ENCODE data around the gene PRELID2. TPM values are rescaled to one million over a fixed set of nuclear protein-coding genes. Genes with fewer than 3 reads are reported as not detected.

The PRELID2 gene
- total RNA-seq, 1 experiment from 2014 or later, result 26.0 TPM

DNA sequence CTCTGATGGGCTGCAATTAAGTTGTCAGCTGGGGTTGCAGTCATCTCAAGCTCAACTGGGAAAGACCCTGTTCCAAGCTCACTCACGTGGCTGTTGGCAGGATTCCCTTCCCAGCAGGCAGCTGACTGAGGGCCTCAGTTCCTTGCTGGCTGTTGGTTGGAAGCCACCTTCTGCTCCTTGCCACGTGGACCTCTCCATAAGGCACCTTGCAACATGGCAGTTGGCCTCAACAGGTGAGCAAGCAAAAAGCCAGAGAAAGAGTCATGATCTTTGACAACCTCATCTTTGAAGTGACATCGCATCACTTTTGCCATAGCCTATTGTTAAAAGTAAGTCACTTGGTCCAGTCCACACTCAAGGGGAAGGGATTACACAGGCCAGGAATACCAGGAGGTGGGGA, 17.8 kb upstream of the PRELID2 start:
- H3K27ac Mint-ChIP-seq (ENCODE audit: unreplicated experiment), result no peak overlapping the region
- H3K27me3 Mint-ChIP-seq (ENCODE audit: insufficient read depth, unreplicated experiment), result no peaks in the 10 kb centered on the region
- no peaks in the 10 kb centered on the region for H3K36me3 ChIP-seq (ENCODE audit: control insufficient read depth, insufficient read depth, low read length)
- no TSS peak for BruUV-seq (replicated peaks)
- intact Hi-C loops (cut with micrococcal nuclease; ENCODE audit: unreplicated experiment), result no loop called here
- peaks cover 27% of the 10 kb centered on the region for H3K4me1 Mint-ChIP-seq (ENCODE audit: low read depth, unreplicated experiment)
- TF ChIP-seq, protein P1, sequence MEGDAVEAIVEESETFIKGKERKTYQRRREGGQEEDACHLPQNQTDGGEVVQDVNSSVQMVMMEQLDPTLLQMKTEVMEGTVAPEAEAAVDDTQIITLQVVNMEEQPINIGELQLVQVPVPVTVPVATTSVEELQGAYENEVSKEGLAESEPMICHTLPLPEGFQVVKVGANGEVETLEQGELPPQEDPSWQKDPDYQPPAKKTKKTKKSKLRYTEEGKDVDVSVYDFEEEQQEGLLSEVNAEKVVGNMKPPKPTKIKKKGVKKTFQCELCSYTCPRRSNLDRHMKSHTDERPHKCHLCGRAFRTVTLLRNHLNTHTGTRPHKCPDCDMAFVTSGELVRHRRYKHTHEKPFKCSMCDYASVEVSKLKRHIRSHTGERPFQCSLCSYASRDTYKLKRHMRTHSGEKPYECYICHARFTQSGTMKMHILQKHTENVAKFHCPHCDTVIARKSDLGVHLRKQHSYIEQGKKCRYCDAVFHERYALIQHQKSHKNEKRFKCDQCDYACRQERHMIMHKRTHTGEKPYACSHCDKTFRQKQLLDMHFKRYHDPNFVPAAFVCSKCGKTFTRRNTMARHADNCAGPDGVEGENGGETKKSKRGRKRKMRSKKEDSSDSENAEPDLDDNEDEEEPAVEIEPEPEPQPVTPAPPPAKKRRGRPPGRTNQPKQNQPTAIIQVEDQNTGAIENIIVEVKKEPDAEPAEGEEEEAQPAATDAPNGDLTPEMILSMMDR (IDR thresholded peaks at IDR 0.05; ENCODE audit: insufficient read depth in 1 of 2, low read depth in 1 of 2, low read length in 1 of 2, severe bottlenecking in 1 of 2, unreplicated experiment in 1 of 2), result no peak
- ChIA-PET POLR2A (no interaction called here), CTCF (no interaction called here)
- H3K4me1 ChIP-seq, result peaks cover 29% of the 10 kb centered on the region
- H3K27me3 ChIP-seq (replicated peaks; ENCODE audit: control insufficient read depth, insufficient read depth, low read length), result no peaks in the 10 kb centered on the region
- no peak overlapping the region for H3K4me3 ChIP-seq (ENCODE audit: low read depth, low read length)
- H3K9me3 Mint-ChIP-seq (ENCODE audit: unreplicated experiment), result no peaks in the 10 kb centered on the region
- no peak for DNase-seq
- H3K4me3 Mint-ChIP-seq (ENCODE audit: unreplicated experiment), result no peak overlapping the region
- no peaks in the 10 kb centered on the region for H3K36me3 Mint-ChIP-seq (ENCODE audit: insufficient read depth, unreplicated experiment)
- no peaks in the 10 kb centered on the region for H3K9me3 ChIP-seq

DNA sequence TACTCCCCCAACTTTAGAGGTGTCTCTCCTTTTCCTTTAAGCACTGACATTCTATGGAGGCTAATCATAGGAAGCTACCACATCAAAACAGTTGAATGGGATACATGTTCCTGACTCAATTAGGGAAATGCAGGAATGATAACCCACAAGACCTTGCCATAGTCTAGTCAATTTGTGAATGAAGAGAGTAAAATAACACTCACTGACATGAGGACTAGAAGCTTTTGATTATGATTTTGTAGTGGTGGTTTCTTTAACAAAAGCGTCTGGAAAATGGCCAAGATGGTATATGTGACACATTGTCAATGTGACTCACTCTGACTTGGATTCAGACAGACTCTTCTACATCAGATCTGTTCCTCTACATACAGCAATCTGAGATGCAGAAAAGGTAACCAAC, 13.7 kb upstream of the PRELID2 start:
- TF ChIP-seq, protein P1 (IDR thresholded peaks at IDR 0.05; ENCODE audit: insufficient read depth in 1 of 2, low read depth in 1 of 2, low read length in 1 of 2, severe bottlenecking in 1 of 2, unreplicated experiment in 1 of 2), result no peak

DNA sequence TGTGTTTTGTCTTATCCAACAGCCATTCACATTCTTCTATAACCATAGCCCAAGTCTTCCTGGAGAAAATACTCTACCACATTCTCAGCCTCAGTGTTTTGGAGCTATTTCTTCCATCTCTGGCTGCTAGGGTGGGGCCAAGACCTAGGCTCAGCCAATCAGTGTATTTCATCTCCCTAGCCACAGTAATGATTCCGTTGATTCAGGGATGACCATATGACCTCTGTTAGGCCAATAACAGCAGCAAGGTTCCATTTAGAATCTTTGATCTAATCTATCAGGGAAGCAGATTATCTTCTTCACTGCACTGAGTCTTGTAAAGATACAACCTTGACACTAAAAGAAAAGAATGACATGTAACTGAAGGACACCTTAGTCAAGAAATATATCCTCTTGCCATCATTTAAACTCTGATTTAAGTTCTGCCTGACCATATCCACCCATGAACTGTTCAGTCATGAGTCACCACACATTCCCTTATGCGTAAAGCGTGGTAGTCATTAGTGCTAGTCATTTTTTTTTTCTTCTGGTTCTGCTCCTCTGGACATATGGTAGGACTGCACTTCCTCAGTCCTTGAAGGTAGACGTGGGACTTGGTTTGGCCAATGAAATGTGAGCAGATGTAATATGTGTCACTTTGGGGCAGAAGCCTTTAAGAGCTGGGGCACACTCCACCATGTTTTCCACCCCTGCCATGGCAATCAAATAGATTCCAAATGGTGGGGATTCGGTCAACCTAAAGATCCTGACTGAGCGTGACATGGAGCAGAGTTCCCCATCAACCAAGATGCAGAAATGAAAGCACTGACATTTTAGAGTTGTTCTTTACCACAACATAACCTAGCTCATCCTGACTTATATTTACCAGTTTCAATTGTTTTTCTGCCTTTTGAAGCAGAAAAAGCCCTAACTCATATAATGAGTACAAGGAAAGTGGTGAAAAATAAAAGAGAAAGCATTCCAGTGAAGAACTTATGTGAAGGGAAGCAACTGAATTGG, 12.7 kb upstream of the PRELID2 start:
- no peaks in the 10 kb centered on the region for H3K27me3 ChIP-seq (replicated peaks; ENCODE audit: control insufficient read depth, insufficient read depth, low read length)
- BruUV-seq (replicated peaks), result no TSS peak

More for the DNA sequence above, 13.7 kb upstream of the PRELID2 start:
- H3K9me3 Mint-ChIP-seq (ENCODE audit: unreplicated experiment), result no peaks in the 10 kb centered on the region
- no TSS peak for BruUV-seq (replicated peaks)
- POLR2A ChIA-PET, result no interaction called here
- peaks cover 6% of the 10 kb centered on the region for H3K4me1 ChIP-seq
- no peak for DNase-seq
- H3K27ac Mint-ChIP-seq (ENCODE audit: unreplicated experiment), result no peak overlapping the region
- no peak overlapping the region for H3K4me3 ChIP-seq (ENCODE audit: low read depth, low read length)
- no peaks in the 10 kb centered on the region for H3K36me3 ChIP-seq (ENCODE audit: control insufficient read depth, insufficient read depth, low read length)
- H3K4me3 Mint-ChIP-seq (ENCODE audit: unreplicated experiment), result no peak overlapping the region
- H3K27me3 ChIP-seq (replicated peaks; ENCODE audit: control insufficient read depth, insufficient read depth, low read length), result no peaks in the 10 kb centered on the region
- no peaks in the 10 kb centered on the region for H3K27me3 Mint-ChIP-seq (ENCODE audit: insufficient read depth, unreplicated experiment)
- no peaks in the 10 kb centered on the region for H3K36me3 Mint-ChIP-seq (ENCODE audit: insufficient read depth, unreplicated experiment)
- H3K9me3 ChIP-seq, result no peaks in the 10 kb centered on the region
- CTCF ChIA-PET, result no interaction called here
- intact Hi-C loops (cut with micrococcal nuclease; ENCODE audit: unreplicated experiment), result no loop called here
- peaks cover 13% of the 10 kb centered on the region for H3K4me1 Mint-ChIP-seq (ENCODE audit: low read depth, unreplicated experiment)

More for the DNA sequence above, 12.7 kb upstream of the PRELID2 start:
- no peak for DNase-seq
- Mint-ChIP-seq H3K27me3 (ENCODE audit: insufficient read depth, unreplicated experiment) (no peaks in the 10 kb centered on the region), H3K9me3 (ENCODE audit: unreplicated experiment) (no peaks in the 10 kb centered on the region), H3K4me1 (ENCODE audit: low read depth, unreplicated experiment) (peaks cover 9% of the 10 kb centered on the region), H3K27ac (ENCODE audit: unreplicated experiment) (no peak overlapping the region), H3K4me3 (ENCODE audit: unreplicated experiment) (no peak overlapping the region), H3K36me3 (ENCODE audit: insufficient read depth, unreplicated experiment) (no peaks in the 10 kb centered on the region)
- ChIA-PET CTCF (no interaction called here), POLR2A (no interaction called here)
- Histone ChIP-seq H3K4me1 (no peaks in the 10 kb centered on the region), H3K9me3 (no peaks in the 10 kb centered on the region), H3K36me3 (ENCODE audit: control insufficient read depth, insufficient read depth, low read length) (no peaks in the 10 kb centered on the region), H3K4me3 (ENCODE audit: low read depth, low read length) (no peak overlapping the region)
- TF ChIP-seq, protein P1 (IDR thresholded peaks at IDR 0.05; ENCODE audit: insufficient read depth in 1 of 2, low read depth in 1 of 2, low read length in 1 of 2, severe bottlenecking in 1 of 2, unreplicated experiment in 1 of 2), result no peak
- intact Hi-C loops (cut with micrococcal nuclease; ENCODE audit: unreplicated experiment), result no loop called here

All from Caco-2 (cell line).